Measurements from ENCODE around the gene NR1D1.

Gene NR1D1

GRCh38 chr17:40111221-40112128 lies 11.1 kb upstream of the NR1D1 start:
- DNase-seq, result peak; percentile 63

DNA sequence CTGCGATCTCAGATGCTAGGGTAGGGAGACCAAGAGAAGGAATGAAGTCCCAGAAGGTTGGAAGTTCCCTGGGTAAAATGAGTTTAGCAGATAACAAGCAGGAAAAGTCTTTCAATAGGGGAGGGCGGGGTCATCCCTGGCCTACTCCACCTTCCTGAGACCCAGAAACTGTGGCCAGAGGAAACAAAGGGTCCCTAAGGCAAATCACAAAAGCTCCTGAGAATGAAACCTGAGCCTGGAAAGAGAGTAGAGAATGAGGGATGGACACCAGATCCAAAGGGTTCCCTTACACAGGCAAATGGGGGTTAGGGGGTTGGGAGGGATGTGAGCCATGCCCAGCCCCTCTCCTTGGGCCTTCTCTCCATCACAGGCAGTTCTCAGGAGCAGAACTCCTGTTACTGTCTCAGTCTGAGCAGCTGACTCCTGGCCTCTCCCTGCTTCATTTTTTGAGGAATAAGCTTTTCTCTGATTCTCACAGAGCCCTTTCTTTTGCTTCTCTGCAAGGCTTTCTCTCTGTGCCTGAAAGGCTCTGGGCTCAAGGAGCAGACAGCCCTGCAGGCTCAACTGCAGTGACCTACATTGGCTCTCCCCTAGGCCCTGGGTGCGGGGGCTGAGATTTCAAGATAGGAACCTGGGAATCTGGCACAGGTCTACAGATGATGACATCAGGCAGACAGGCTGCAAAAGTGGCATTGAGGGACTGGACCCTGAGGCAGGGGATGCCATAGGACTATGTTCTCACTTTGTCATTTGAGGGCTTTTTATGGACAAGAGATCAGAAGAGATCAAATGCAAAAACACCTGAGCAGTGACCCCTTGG lies 9.8 kb upstream of the NR1D1 start:
- DNase-seq, result no peak

DNA sequence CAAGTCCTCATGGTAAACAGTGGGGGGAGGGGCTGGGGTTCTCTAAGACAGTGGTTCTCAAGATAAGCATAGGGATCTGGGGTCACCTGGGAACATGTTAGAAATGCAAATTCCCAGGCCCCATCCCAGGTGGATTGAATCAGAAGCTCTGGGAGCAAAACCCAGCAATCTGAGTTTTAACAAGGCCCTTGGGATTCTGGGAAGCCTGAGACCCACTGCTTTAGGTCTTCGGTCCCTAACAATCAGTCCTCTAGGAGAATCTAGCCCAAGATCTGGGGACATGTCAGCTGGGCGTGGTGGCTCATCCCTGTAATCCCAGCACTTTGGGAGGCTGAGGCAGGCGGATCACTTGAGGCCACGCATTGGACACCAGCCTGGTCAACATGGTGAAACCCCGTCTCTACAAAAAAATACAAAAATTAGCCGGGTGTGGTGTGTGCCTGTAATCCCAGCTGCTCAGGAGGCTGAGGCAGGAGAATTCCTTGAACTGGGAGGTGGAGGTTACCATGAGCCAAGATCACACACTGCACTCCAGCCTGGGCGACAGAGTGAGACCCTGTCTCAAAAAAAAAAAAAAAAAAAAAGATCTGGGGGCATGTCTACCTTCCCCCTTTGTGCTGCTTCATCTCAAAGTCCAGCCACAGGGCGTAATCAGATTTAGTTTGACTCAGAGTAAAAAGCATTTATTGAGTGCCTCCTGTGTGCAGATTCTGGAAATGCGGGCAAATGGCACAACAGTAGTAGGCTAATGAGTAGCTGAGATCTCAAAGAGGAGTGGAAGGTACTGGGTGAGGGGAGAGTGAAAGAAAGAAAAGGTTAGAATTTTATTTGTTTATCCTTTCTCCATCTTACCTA lies 8.8 kb upstream of the NR1D1 start:
- no peak for DNase-seq

- DNase-seq, result no peak
Measured at GRCh38 chr17:40107522-40108174, 7.3 kb upstream of the NR1D1 start.

DNA sequence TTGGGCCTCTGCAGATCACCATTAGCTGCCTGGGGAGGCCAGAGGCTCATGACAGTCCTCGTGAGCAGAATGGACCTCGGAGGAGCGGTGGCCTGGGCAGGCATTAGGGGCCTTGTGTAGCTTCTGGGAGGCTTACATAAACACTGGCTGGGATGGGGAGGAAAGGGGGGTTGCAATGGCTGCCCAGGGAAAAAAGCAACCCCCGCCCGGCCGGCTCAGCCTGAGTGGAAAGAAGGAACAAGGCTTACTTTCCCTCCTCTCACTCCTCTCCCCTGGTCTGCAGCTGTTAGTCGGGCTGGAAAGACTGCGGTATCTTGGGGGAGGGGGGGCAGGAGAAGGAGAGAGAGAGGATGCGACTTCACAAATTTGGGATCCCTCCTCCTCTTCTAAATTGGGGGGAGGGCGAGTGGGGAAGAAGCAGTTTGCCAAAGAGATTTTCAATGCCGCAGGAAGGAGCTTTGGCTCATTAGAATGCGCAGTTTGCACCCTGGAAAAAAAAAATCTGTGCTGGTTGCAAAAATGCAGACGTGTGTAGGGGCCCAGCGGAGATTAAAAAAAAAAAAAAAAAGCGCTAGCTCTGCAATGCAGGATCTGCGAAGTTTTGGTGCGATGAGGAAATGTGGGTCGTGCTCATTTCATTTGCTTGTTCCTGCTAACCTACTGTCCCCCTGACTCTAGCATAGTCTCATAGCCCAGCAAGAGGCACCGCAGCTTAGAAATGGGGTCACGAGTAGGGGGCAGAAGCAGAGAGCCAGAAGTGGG lies 6.6 kb upstream of the NR1D1 start:
- no peak for DNase-seq

- DNase-seq, result no peak
Measured at GRCh38 chr17:40105861-40106759, 5.7 kb upstream of the NR1D1 start.

DNA sequence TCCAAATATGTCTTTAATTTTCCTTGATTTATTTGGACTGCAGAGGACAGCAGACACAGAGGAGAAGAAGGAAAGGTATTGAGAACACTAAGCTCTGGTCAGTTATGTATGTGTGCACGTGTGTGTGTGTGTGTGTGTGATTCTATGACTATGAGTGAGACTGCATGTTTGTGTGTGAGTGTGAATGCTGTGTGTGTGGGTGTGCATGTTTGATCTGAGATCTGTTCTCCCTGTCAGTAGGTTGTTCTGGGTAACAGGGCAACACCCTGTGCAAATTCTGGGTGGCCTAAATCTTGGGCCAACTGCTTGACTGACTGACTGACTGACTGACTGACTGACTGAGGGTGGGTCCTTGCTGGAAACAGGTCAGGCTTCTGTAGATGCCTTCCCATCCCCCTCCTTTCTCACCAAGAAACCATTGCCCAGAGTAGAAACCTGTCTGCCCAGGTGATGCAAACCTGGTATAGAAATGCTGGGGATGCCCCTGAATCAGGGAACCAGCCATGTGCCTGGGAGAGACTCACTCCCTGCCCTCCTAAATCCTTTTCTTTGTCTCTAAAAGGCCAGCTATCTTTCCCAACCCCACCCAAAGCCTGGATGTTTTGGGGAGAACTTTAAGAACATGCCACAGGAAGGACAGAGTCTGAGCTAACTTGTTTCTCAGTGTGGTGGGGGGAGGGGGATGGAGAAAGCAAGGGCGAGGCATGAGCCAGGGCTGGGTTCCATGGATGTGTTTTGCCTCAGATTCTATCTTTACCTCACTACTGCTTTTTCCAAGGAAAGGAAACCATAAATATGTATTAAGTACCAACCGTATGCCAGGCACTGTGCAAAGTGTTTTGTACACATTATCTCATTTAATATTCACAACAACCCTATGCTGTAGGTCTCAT lies 4.5 kb upstream of the NR1D1 start:
- DNase-seq, result no peak

GRCh38 chr17:40103688-40104087 lies 3.3 kb upstream of the NR1D1 start:
- no peak for DNase-seq

DNA sequence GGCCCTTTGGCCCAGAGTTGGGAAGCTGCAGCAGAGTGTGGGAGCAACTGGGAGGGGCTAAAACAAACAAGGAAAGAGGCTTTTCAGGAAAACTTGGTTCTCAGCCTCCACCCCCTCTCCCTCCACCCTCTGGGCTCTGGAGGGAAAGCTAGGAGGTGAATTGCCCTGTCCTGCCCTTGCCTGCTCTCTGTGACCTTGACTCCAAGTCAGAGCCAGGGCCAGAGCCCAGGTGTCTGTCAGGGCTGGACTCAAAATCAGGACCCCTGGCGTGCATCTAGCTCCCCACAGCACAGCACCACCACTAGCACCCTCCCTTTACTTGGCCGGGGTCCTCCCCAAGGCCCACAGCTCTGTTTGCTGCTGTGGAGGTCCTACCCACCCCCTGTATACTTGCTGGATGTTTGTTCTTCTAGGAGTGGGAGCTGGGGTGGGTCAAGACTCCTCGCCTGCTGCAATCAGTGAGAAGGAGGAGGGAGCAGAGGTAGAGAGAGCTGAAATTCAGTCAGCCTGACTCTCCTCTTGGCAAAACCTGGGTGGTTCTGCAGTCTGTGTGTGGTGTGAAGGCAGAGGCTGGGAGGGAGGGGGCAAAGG lies 2.8 kb upstream of the NR1D1 start:
- no peak for DNase-seq

- DNase-seq, result no peak
Measured at GRCh38 chr17:40101367-40102210, 1.2 kb upstream of the NR1D1 start.

GRCh38 chr17:40100669-40101366 lies 429 bp upstream of the NR1D1 start:
- DNase-seq, result peak; percentile 92

DNA sequence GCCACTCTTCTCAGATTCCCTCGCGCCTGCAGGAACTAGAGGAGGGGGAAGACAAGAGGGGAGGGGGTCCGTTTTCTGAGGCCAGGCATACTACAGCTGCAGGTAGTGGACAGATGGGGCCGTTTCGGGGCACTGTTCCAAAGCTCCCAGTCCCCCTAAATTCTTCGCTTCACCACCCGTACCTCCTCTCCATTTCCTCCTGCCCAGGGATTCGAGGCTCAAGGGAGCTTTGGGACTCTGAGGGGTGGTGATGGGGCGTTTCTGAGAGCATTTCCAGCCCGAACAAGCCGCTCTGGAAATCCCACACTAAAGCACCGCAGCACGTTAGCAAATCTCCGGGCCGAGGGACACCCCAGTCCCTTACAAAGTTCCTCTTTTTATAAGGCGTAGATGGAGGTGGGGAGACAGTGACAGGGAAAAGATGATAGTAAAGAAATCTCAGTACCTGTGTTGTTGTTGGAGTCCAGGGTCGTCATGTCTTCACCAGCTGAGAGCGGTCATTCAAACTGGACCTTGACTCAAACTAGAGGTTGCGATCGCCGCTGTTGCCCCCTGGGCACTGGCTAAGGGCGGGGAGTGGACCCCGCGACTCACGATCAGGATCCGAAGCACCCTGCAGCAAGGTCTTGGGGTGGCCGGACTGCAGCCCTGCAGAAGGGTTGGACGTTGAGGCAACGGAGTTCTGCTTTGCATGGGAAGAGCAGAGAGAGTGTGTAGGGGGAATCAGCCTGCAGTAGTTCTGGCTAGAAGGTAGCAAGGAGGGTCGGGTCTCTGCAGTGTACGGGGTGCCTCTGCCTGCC lies 570 bp downstream of the NR1D1 start:
- DNase-seq, result no peak

GRCh38 chr17:40098846-40099618 lies 1.4 kb downstream of the NR1D1 start:
- peak; percentile 90 for DNase-seq

- DNase-seq, result no peak
Measured at GRCh38 chr17:40097931-40098845, 2.2 kb downstream of the NR1D1 start.

GRCh38 chr17:40097087-40097486 lies 3.3 kb downstream of the NR1D1 start:
- no peak for DNase-seq

Measured in NCI-H2107 (cell line).